Breast epithelium (tissue), 3 donors: ENCODE results near the gene AKAP8.

Source experiments
- POLR2A ChIP-seq: fragments of 450-650 bp; IDR thresholded peaks from one replicate; pipeline ENCODE4 v1.6.1; 2016; ENCODE audit warnings: antibody characterized with exemption, mild to moderate bottlenecking, moderate library complexity
- POLR2AphosphoS5 ChIP-seq, 3 donors: sonication (generic); formaldehyde crosslinking; IDR thresholded peaks; one replicate each; pipeline ENCODE4 v1.6.1; 2017; ENCODE audit warnings: antibody characterized with exemption in 3 of 3
- TF ChIP-seq, protein P1 (sequence below), 3 donors: fragments of 450-650 bp; IDR thresholded peaks; one replicate each; pipeline ENCODE4 v1.5.1; 2016 to 2017; ENCODE audit warnings: antibody characterized with exemption in 3 of 3, mild to moderate bottlenecking in 3 of 3, moderate library complexity in 3 of 3

DNA sequence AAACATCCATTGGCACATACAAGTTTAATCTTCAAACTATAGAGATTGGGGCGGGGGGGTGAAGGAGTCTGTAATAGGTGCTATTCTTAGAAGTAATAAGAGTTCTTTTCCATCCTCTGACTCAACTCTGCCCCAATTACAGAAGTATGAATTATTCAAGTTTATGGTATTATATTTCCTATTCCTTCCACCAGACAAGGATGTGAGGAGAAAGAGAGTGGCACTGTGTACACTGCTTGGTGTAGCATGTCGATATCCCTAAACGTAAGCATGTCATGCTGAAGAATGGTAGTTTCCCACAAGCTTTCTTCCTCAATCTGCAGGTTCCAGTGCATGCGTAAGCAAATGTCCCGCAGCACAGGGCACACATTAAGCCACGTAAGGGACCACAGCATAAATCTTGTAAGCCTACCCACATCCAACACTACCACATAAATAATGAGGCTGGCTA lies 61.3 kb downstream of the AKAP8 start:
- TF ChIP-seq POLR2A, result no peak
- TF ChIP-seq, protein P1, sequence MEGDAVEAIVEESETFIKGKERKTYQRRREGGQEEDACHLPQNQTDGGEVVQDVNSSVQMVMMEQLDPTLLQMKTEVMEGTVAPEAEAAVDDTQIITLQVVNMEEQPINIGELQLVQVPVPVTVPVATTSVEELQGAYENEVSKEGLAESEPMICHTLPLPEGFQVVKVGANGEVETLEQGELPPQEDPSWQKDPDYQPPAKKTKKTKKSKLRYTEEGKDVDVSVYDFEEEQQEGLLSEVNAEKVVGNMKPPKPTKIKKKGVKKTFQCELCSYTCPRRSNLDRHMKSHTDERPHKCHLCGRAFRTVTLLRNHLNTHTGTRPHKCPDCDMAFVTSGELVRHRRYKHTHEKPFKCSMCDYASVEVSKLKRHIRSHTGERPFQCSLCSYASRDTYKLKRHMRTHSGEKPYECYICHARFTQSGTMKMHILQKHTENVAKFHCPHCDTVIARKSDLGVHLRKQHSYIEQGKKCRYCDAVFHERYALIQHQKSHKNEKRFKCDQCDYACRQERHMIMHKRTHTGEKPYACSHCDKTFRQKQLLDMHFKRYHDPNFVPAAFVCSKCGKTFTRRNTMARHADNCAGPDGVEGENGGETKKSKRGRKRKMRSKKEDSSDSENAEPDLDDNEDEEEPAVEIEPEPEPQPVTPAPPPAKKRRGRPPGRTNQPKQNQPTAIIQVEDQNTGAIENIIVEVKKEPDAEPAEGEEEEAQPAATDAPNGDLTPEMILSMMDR (IDR thresholded peaks at IDR 0.05), result no peak
- TF ChIP-seq POLR2AphosphoS5 (IDR thresholded peaks at IDR 0.05), result no peak
